ENCODE measurements around the gene AIG1. TPM values are rescaled to one million over a fixed set of nuclear protein-coding genes. Genes with fewer than 3 reads are reported as not detected.

AIG1 gene
- total RNA-seq, 2 experiments from 2014 or later: 16.1 to 20.0 TPM

- H3K9me3 Mint-ChIP-seq: peaks cover 4% of the 10 kb centered on the region
- TF ChIP-seq CTCF (IDR thresholded peaks at IDR 0.05): no peak
- ChIA-PET POLR2A (no interaction called here), CTCF (interaction anchor here (0.6 kb wide), 1 partner anchor 639 kb away, joined by 3 read pairs; no protein-coding TSS in a partner anchor)
- no peak overlapping the region for H3K27ac Mint-ChIP-seq
- intact Hi-C loops (cut with micrococcal nuclease): no loop called here
- H3K27me3 Mint-ChIP-seq: no peaks in the 10 kb centered on the region
- no peak for ATAC-seq
- H3K4me1 Mint-ChIP-seq (ENCODE audit: low read depth): peaks cover 11% of the 10 kb centered on the region
- H3K4me3 Mint-ChIP-seq: no peak overlapping the region
- no peak for DNase-seq
- no peaks in the 10 kb centered on the region for H3K36me3 Mint-ChIP-seq (ENCODE audit: low read depth)
These were observed 190.6 kb downstream of the AIG1 start for GRCh38 chr6:143251288-143251687.

GRCh38 chr6:143252961-143253360 lies 192.3 kb downstream of the AIG1 start:
- Mint-ChIP-seq H3K36me3 (ENCODE audit: low read depth) (no peaks in the 10 kb centered on the region), H3K27ac (no peak overlapping the region), H3K4me1 (ENCODE audit: low read depth) (peaks cover 7% of the 10 kb centered on the region), H3K4me3 (no peak overlapping the region), H3K27me3 (no peaks in the 10 kb centered on the region), H3K9me3 (peaks cover 2% of the 10 kb centered on the region)
- ChIA-PET POLR2A (no interaction called here), CTCF (interaction anchor here (1.0 kb wide), 1 partner anchor 14 kb away, joined by 3 read pairs; no protein-coding TSS in a partner anchor)
- no peak for TF ChIP-seq CTCF (IDR thresholded peaks at IDR 0.05)
- ATAC-seq (no peak), DNase-seq (no peak)
- intact Hi-C loops (cut with micrococcal nuclease): no loop called here

- Mint-ChIP-seq H3K27ac (no peak overlapping the region), H3K4me1 (ENCODE audit: low read depth) (peaks cover 1% of the 10 kb centered on the region), H3K27me3 (no peaks in the 10 kb centered on the region), H3K9me3 (peaks cover 2% of the 10 kb centered on the region), H3K4me3 (no peak overlapping the region), H3K36me3 (ENCODE audit: low read depth) (no peaks in the 10 kb centered on the region)
- TF ChIP-seq CTCF (IDR thresholded peaks at IDR 0.05): no peak
- POLR2A ChIA-PET: no interaction called here
- DNase-seq (no peak), ATAC-seq (no peak)
- CTCF ChIA-PET: interaction anchor here (1.0 kb wide), 1 partner anchor 13 kb away, joined by 3 read pairs; no protein-coding TSS in a partner anchor
- intact Hi-C loops (cut with micrococcal nuclease): no loop called here
These were observed 192.9 kb downstream of the AIG1 start for GRCh38 chr6:143253586-143253985.

- CTCF ChIA-PET: no interaction called here
- POLR2A ChIA-PET: no interaction called here
- DNase-seq: no peak
- H3K4me3 Mint-ChIP-seq: no peak overlapping the region
- peaks cover 6% of the 10 kb centered on the region for H3K9me3 Mint-ChIP-seq
- no peaks in the 10 kb centered on the region for H3K36me3 Mint-ChIP-seq (ENCODE audit: low read depth)
- no peak for TF ChIP-seq CTCF (IDR thresholded peaks at IDR 0.05)
- no peaks in the 10 kb centered on the region for H3K27me3 Mint-ChIP-seq
- ATAC-seq: no peak
- intact Hi-C loops (cut with micrococcal nuclease): no loop called here
- no peaks in the 10 kb centered on the region for H3K4me1 Mint-ChIP-seq (ENCODE audit: low read depth)
- H3K27ac Mint-ChIP-seq: no peak overlapping the region
These were observed 198.3 kb downstream of the AIG1 start for GRCh38 chr6:143258945-143259344.

GRCh38 chr6:143260857-143261256 lies 200.2 kb downstream of the AIG1 start:
- ATAC-seq (no peak), DNase-seq (no peak)
- ChIA-PET CTCF (interaction anchor here (1.5 kb wide), 1 partner anchor 49 kb away, joined by 3 read pairs; no protein-coding TSS in a partner anchor), POLR2A (interaction anchor here (1.3 kb wide), 1 partner anchor 109 kb away, joined by 3 read pairs; no protein-coding TSS in a partner anchor)
- Mint-ChIP-seq H3K9me3 (peaks cover 6% of the 10 kb centered on the region), H3K27ac (no peak overlapping the region), H3K27me3 (no peaks in the 10 kb centered on the region), H3K4me1 (ENCODE audit: low read depth) (no peaks in the 10 kb centered on the region), H3K36me3 (ENCODE audit: low read depth) (no peaks in the 10 kb centered on the region), H3K4me3 (no peak overlapping the region)
- intact Hi-C loops (cut with micrococcal nuclease): no loop called here
- no peak for TF ChIP-seq CTCF (IDR thresholded peaks at IDR 0.05)

Measured in activated CD8-positive, alpha-beta T cell treated with anti-CD3 and anti-CD28 coated beads for 36 hours (primary cell).